ENCODE measurements around the gene TEKT5.

DNA sequence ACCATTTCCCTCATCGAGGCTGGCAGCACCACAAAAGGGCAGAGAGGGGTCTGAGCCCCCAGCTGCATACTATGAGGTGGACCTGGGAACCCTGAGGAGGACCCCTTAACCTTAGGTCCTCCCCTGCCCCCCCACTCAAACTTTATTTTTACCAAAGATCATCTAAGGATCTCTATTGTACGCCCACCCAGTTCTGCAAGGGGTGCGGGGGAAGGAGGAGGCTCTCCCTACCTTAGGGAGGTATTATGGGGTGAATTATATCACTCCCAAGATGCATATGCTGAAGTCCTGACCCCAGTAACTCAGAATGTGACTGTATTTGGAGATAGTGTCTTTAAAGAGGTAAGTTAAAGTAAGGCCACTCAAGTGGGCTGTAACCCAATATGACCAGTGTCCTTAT is 87.6 kb downstream of the TEKT5 start:
- TF ChIP-seq CTCF (IDR thresholded peaks at IDR 0.05; ENCODE audit: low read depth, low read length) (no peak), EZH2phosphoT487 (IDR thresholded peaks at IDR 0.05; ENCODE audit: low read depth) (no peak)
